Tibial nerve (tissue), 4 donors: ENCODE measurements around the gene PTPRE.

Experiments
- CTCF ChIP-seq, 5 experiments: fragments of 200-600 bp in 3 of 5; fragments of 450-650 bp in 2 of 5; sonication (generic) in 3 of 5; IDR thresholded peaks; one replicate each; pipeline ENCODE4 v1.5.1; 2016 to 2019; ENCODE audit warnings: antibody characterized with exemption in 5 of 5, mild to moderate bottlenecking in 3 of 5, moderate library complexity in 2 of 5
- EP300 ChIP-seq, 2 donors: sonication (generic); formaldehyde crosslinking; IDR thresholded peaks; one replicate each; pipeline ENCODE4 v1.6.1; 2017; ENCODE audit warnings: antibody characterized with exemption in 2 of 2, mild to moderate bottlenecking in 1 of 2
- POLR2A ChIP-seq, 2 donors: fragments of 450-650 bp; IDR thresholded peaks; one replicate each; pipeline ENCODE4 v1.6.1; 2017; ENCODE audit warnings: antibody characterized with exemption in 2 of 2, mild to moderate bottlenecking in 2 of 2, moderate library complexity in 2 of 2

DNA sequence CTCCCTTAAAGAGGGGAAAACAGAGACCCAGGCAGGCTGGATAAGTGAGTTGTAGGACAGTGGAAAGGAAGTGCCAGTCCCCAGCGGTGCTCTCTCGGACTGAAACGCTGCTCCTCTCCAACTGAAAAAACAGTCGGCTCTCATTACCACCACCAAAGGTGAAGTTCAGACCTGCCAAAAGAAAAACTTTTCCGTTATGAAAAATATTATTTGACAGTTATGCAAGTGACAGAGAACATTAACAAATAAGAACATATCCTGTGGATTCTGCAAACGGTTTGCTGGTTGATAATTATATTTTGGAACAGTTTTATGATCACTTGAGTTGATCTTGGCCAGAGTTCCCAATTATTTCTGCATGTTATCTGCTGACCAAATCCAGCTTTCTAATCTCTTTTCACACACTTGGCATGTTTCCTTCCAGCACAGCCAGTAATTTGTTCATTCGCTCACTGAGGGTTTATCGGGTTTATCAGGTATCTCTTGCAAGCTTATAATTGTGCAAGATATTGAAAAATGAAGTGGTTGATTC, 82.6 kb downstream of the PTPRE start:
- TF ChIP-seq CTCF (IDR thresholded peaks at IDR 0.05) (no peak), POLR2A (IDR thresholded peaks at IDR 0.05) (no peak), EP300 (IDR thresholded peaks at IDR 0.05) (peak in 1 of 2 donors; percentile 55)
